Chondrocyte (in vitro differentiated cells): ENCODE measurements around the gene EDC3. TPM values are rescaled to one million over a fixed set of nuclear protein-coding genes. Genes with fewer than 3 reads are reported as not detected.
A peak's percentile ranks its signal among the peaks of the same experiment; 100 is the strongest.
"Not testable (repeated sequence)": the region's sequence is repeated elsewhere in the genome, so short reads cannot be mapped to it uniquely, and the experiment has no call there.

Experiments used
- DNase-seq: peaks from one replicate; pipeline ENCODE4 v3.0.0; 2021; ENCODE audit warnings: mixed read lengths, low spot score
- H3K27ac Mint-ChIP-seq: one replicate; pipeline ENCODE4 v1.8.0; 2021; ENCODE audit warnings: mild to moderate bottlenecking, moderate library complexity, mixed read lengths; ENCODE audit not compliant: unreplicated experiment
- H3K27me3 Mint-ChIP-seq: 2 replicates; pipeline ENCODE4 v1.8.0; 2021; ENCODE audit warnings: low read depth, mixed read lengths
- H3K36me3 Mint-ChIP-seq: 2 replicates; pipeline ENCODE4 v1.8.0; 2021; ENCODE audit warnings: low read depth, mixed read lengths
- H3K4me1 Mint-ChIP-seq: 2 replicates; pipeline ENCODE4 v1.8.0; 2021; ENCODE audit warnings: low read depth, mild to moderate bottlenecking, mixed read lengths
- H3K4me3 Mint-ChIP-seq: one replicate; pipeline ENCODE4 v1.8.0; 2021; ENCODE audit warnings: mild to moderate bottlenecking, moderate library complexity, mixed read lengths; ENCODE audit not compliant: unreplicated experiment
- H3K9me3 Mint-ChIP-seq: 2 replicates; pipeline ENCODE4 v1.8.0; 2021; ENCODE audit warnings: low read depth, mixed read lengths
- total RNA-seq: library from RNA; stranded (reverse); gene quantifications from 3 replicates; pipeline ENCODE4 v1.2.1, GENCODE V29; 2021
- TF ChIP-seq, protein P1 (sequence below): fragments of 200-600 bp; sonication (generic); IDR thresholded peaks from 2 replicates; pipeline ENCODE4 v1.5.0; 2021; ENCODE audit warnings: antibody characterized with exemption, mild to moderate bottlenecking, moderate library complexity

The EDC3 gene
- total RNA-seq, 1 donor from 2014 or later, result 32.8 TPM

GRCh38 chr15:74631935-74632560, 63.8 kb downstream of the EDC3 start:
- peak overlapping the region; percentile 6 for H3K27ac Mint-ChIP-seq
- H3K9me3 Mint-ChIP-seq, result no peaks in the 10 kb centered on the region
- H3K36me3 Mint-ChIP-seq, result peaks cover 22% of the 10 kb centered on the region
- no peaks in the 10 kb centered on the region for H3K4me1 Mint-ChIP-seq
- no peak for DNase-seq
- no peak overlapping the region for H3K4me3 Mint-ChIP-seq
- H3K27me3 Mint-ChIP-seq, result no peaks in the 10 kb centered on the region
- TF ChIP-seq, protein P1, sequence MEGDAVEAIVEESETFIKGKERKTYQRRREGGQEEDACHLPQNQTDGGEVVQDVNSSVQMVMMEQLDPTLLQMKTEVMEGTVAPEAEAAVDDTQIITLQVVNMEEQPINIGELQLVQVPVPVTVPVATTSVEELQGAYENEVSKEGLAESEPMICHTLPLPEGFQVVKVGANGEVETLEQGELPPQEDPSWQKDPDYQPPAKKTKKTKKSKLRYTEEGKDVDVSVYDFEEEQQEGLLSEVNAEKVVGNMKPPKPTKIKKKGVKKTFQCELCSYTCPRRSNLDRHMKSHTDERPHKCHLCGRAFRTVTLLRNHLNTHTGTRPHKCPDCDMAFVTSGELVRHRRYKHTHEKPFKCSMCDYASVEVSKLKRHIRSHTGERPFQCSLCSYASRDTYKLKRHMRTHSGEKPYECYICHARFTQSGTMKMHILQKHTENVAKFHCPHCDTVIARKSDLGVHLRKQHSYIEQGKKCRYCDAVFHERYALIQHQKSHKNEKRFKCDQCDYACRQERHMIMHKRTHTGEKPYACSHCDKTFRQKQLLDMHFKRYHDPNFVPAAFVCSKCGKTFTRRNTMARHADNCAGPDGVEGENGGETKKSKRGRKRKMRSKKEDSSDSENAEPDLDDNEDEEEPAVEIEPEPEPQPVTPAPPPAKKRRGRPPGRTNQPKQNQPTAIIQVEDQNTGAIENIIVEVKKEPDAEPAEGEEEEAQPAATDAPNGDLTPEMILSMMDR, result peak; percentile 88

DNA sequence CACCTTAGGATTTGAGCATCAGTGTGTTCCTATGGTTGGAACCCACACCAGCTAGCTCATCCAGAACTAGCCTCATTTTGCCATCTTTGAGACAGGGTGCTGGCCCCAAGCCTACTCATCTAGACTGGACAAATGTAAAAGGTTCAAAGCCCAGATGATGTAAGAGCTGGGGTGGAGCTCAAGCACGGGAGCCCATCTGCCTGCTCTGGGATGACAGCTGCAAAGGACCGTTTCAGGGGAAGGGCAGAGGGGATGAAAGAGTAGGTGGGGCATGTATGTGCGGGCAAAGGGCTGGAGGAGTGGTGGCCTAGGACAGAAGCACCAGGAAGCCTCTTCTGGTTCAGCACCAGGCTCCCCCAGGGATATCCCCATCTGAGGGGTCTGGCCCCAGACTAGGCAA, 64.4 kb downstream of the EDC3 start:
- Mint-ChIP-seq H3K4me3 (no peak overlapping the region), H3K27me3 (no peaks in the 10 kb centered on the region), H3K4me1 (no peaks in the 10 kb centered on the region), H3K36me3 (peaks cover 22% of the 10 kb centered on the region), H3K9me3 (no peaks in the 10 kb centered on the region), H3K27ac (no peak overlapping the region)
- DNase-seq, result no peak
- TF ChIP-seq, protein P1, result no peak

DNA sequence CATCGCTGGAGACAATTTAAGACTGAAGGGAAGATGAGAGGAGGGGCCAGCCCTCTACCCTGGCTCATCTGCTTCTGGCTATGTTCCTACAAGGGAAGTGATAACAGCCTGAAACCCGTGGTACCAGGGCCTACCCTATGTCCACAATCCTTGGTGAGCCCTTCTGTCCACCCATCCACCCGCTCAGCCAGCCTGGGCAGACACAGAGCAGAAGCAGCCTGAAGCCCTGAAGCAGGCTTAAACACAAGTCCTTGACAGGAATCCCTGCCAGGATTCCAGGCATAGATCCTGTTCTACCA, 64.8 kb downstream of the EDC3 start:
- H3K36me3 Mint-ChIP-seq, result peaks cover 22% of the 10 kb centered on the region
- DNase-seq, result no peak
- no peak overlapping the region for H3K4me3 Mint-ChIP-seq
- H3K27ac Mint-ChIP-seq, result peak overlapping the region; percentile 17
- no peaks in the 10 kb centered on the region for H3K4me1 Mint-ChIP-seq
- no peaks in the 10 kb centered on the region for H3K9me3 Mint-ChIP-seq
- H3K27me3 Mint-ChIP-seq, result no peaks in the 10 kb centered on the region
- TF ChIP-seq, protein P1, result no peak

- TF ChIP-seq, protein P1, result no peak
- Mint-ChIP-seq H3K4me3 (no peak overlapping the region), H3K36me3 (peaks cover 22% of the 10 kb centered on the region), H3K27ac (no peak overlapping the region), H3K27me3 (no peaks in the 10 kb centered on the region), H3K4me1 (no peaks in the 10 kb centered on the region), H3K9me3 (no peaks in the 10 kb centered on the region)
- DNase-seq, result no peak
These were observed 65.3 kb downstream of the EDC3 start for GRCh38 chr15:74630284-74631086.

DNA sequence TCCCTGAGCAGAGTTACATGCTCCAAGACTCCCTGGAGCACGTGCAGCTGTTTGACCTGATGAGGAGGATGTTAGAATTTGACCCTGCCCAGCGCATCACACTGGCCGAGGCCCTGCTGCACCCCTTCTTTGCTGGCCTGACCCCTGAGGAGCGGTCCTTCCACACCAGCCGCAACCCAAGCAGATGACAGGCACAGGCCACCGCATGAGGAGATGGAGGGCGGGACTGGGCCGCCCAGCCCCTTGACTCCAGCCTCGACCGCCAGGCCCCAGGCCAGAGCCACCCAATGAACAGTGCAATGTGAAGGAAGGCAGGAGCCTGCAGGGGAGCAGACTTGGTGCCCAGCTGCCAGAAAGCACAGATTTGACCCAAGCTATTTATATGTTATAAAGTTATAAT, 66.1 kb downstream of the EDC3 start:
- not testable (repeated sequence) for H3K27ac Mint-ChIP-seq, DNase-seq, H3K9me3 Mint-ChIP-seq, H3K4me1 Mint-ChIP-seq, H3K27me3 Mint-ChIP-seq, H3K4me3 Mint-ChIP-seq
- peaks cover 22% of the 10 kb centered on the region for H3K36me3 Mint-ChIP-seq

DNA sequence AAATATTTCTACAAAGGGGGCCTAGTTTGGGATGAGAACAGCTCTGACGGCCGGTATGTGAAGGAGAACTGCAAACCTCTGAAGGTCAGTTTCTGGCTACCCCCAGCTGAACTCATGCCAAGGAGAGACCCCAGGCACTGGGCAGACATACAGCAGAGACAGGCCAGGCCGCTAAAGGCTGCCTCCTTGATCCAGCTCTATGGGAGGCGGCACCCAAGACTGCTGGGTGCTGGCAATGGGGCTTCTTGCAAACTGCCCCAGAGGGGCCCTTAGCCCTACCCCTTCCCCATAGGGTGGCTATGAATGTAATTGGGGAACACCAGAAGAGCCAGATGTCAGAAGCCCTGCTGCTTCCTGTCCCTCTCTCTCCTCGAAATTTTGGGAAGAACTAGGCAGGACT, 66.9 kb downstream of the EDC3 start:
- no peak for DNase-seq
- Mint-ChIP-seq H3K27me3 (no peaks in the 10 kb centered on the region), H3K4me1 (no peaks in the 10 kb centered on the region), H3K27ac (no peak overlapping the region), H3K36me3 (peaks cover 19% of the 10 kb centered on the region), H3K9me3 (no peaks in the 10 kb centered on the region), H3K4me3 (no peak overlapping the region)
- TF ChIP-seq, protein P1, result no peak
